Caco-2 (cell line): Measurements from ENCODE around the gene JAGN1. TPM values are rescaled to one million over a fixed set of nuclear protein-coding genes. Genes with fewer than 3 reads are reported as not detected.

ENCODE experiments used
- BruUV-seq: library from RNA; stranded (reverse); fragments of 400-500 nt; replicated peaks from 2 replicates; lab custom pipeline; 2021; lab: Mats Ljungman, UMichigan
- CTCF ChIA-PET: fragments of 300-600 bp; sonication (Branson Sonifier 250); formaldehyde crosslinking; loops from one replicate; lab custom pipeline; 2022; ENCODE audit warnings: antibody characterized with exemption; lab: Charles Lee
- POLR2A ChIA-PET: fragments of 300-600 bp; sonication (Branson Sonifier 250); formaldehyde crosslinking; loops from one replicate; lab custom pipeline; 2022; ENCODE audit warnings: antibody characterized with exemption; lab: Charles Lee
- DNase-seq, 2 experiments: peaks; one replicate each; pipeline versions ENCODE4 v3.0.0 to v3.0.0-alpha.2; 2020 to 2022
- H3K27me3 ChIP-seq: replicated peaks from 2 replicates; pipeline ENCODE4 v1.6.0; 2011; ENCODE audit warnings: low read length; ENCODE audit not compliant: control insufficient read depth, insufficient read depth
- H3K36me3 ChIP-seq: 2 replicates; pipeline ENCODE4 v1.5.1; 2011; ENCODE audit warnings: low read length; ENCODE audit not compliant: control insufficient read depth, insufficient read depth
- H3K4me1 ChIP-seq: fragments of 250-450 bp; sonication (Bioruptor Pico); 2 replicates; pipeline ENCODE4 v1.5.1; 2020; ENCODE audit warnings: mild to moderate bottlenecking
- H3K4me3 ChIP-seq: 2 replicates; pipeline ENCODE4 v1.5.1; 2011; ENCODE audit warnings: low read depth, mild to moderate bottlenecking, control low read depth, low read length
- H3K9me3 ChIP-seq: fragments of 250-450 bp; sonication (Bioruptor Pico); 2 replicates; pipeline ENCODE4 v1.5.1; 2020; ENCODE audit warnings: mild to moderate bottlenecking, moderate library complexity
- H3K27ac Mint-ChIP-seq: one replicate; pipeline ENCODE4 v1.8.0; 2022; ENCODE audit warnings: mixed read lengths; ENCODE audit not compliant: unreplicated experiment
- H3K27me3 Mint-ChIP-seq: one replicate; pipeline ENCODE4 v1.8.0; 2022; ENCODE audit warnings: mixed read lengths; ENCODE audit not compliant: insufficient read depth, unreplicated experiment
- H3K36me3 Mint-ChIP-seq: one replicate; pipeline ENCODE4 v1.8.0; 2022; ENCODE audit warnings: mild to moderate bottlenecking, mixed read lengths; ENCODE audit not compliant: insufficient read depth, unreplicated experiment
- H3K4me1 Mint-ChIP-seq: one replicate; pipeline ENCODE4 v1.8.0; 2022; ENCODE audit warnings: low read depth, mixed read lengths; ENCODE audit not compliant: unreplicated experiment
- H3K4me3 Mint-ChIP-seq: one replicate; pipeline ENCODE4 v1.8.0; 2022; ENCODE audit warnings: mild to moderate bottlenecking, moderate library complexity, mixed read lengths; ENCODE audit not compliant: unreplicated experiment
- H3K9me3 Mint-ChIP-seq: one replicate; pipeline ENCODE4 v1.8.0; 2022; ENCODE audit warnings: mixed read lengths; ENCODE audit not compliant: unreplicated experiment
- intact Hi-C: fragments of 100-400 bp; cut with micrococcal nuclease; formaldehyde crosslinking; loops from one replicate; pipeline ENCODE4 v1.10.0; 2022; ENCODE audit not compliant: unreplicated experiment
- total RNA-seq: library from RNA; stranded (reverse); gene quantifications from 2 replicates; pipeline ENCODE4 v1.2.3, GENCODE V29; 2022
- TF ChIP-seq, protein P1 (sequence below), 2 experiments: fragments of 200-600 bp in 1 of 2; IDR thresholded peaks; 1 replicate in 1 of 2; 2 replicates in 1 of 2; pipeline versions ENCODE4 v1.5.1 to v1.8.0; 2011 to 2022; ENCODE audit warnings: antibody characterized with exemption in 1 of 2, control low read depth in 1 of 2, inconsistent platforms in 1 of 2, low read depth in 1 of 2, low read length in 1 of 2, mild to moderate bottlenecking in 1 of 2, moderate library complexity in 1 of 2; ENCODE audit not compliant: insufficient read depth in 1 of 2, severe bottlenecking in 1 of 2, unreplicated experiment in 1 of 2

JAGN1 gene
- total RNA-seq, 1 experiment from 2014 or later = 34.2 TPM

DNA sequence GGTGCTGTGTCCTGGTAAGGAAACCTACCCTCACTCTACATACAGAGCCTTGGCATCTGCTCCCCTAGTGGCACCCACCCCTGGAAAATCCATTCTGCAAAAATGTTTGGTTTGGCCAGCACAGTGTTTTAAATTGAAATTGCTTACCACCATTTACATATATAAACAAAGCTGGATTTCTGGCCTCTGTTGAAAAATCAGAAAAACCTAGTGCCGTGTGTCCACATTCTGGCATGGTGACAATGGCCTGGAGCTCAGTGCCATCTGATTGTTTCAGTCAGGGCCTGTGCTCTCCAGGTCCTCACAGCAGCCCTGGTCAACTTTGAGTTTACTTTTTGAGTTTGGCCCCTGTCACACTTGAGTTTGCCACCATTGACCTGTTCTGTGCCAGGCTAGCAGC, 23.6 kb downstream of the JAGN1 start:
- TF ChIP-seq, protein P1, sequence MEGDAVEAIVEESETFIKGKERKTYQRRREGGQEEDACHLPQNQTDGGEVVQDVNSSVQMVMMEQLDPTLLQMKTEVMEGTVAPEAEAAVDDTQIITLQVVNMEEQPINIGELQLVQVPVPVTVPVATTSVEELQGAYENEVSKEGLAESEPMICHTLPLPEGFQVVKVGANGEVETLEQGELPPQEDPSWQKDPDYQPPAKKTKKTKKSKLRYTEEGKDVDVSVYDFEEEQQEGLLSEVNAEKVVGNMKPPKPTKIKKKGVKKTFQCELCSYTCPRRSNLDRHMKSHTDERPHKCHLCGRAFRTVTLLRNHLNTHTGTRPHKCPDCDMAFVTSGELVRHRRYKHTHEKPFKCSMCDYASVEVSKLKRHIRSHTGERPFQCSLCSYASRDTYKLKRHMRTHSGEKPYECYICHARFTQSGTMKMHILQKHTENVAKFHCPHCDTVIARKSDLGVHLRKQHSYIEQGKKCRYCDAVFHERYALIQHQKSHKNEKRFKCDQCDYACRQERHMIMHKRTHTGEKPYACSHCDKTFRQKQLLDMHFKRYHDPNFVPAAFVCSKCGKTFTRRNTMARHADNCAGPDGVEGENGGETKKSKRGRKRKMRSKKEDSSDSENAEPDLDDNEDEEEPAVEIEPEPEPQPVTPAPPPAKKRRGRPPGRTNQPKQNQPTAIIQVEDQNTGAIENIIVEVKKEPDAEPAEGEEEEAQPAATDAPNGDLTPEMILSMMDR (IDR thresholded peaks at IDR 0.05; ENCODE audit: insufficient read depth in 1 of 2, low read depth in 1 of 2, low read length in 1 of 2, severe bottlenecking in 1 of 2, unreplicated experiment in 1 of 2) = no peak
- Mint-ChIP-seq H3K27ac (no peak overlapping the region), H3K4me1 (no peaks in the 10 kb centered on the region), H3K27me3 (no peaks in the 10 kb centered on the region), H3K36me3 (peaks cover 47% of the 10 kb centered on the region), H3K4me3 (no peak overlapping the region), H3K9me3 (no peaks in the 10 kb centered on the region)
- H3K36me3 ChIP-seq = peaks cover 4% of the 10 kb centered on the region
- POLR2A ChIA-PET = interaction anchor here (0.5 to 3.9 kb wide), 3 partner anchors 11 to 493 kb away, joined by 4 to 30 read pairs (median 15); partner anchors contain the start of gene IL17RE
- CTCF ChIA-PET = interaction anchor here (0.8 to 5.0 kb wide), 6 partner anchors 10 to 73 kb away, joined by 3 to 63 read pairs (median 4); partner anchors contain the start of gene CRELD1
- intact Hi-C loops = loop anchor here (2.0 kb wide), 1 partner anchor 15 kb away; no protein-coding TSS in a partner anchor
- H3K4me3 ChIP-seq = no peak overlapping the region
- peaks cover 21% of the 10 kb centered on the region for H3K4me1 ChIP-seq
- no TSS peak for BruUV-seq
- no peaks in the 10 kb centered on the region for H3K27me3 ChIP-seq
- no peak for DNase-seq
- no peaks in the 10 kb centered on the region for H3K9me3 ChIP-seq

GRCh38 chr3:9914559-9915253, 24.3 kb downstream of the JAGN1 start:
- Mint-ChIP-seq H3K9me3 (no peaks in the 10 kb centered on the region), H3K4me3 (peak overlapping the region; percentile 89), H3K27me3 (no peaks in the 10 kb centered on the region), H3K27ac (peak overlapping the region; percentile 76), H3K36me3 (peaks cover 40% of the 10 kb centered on the region), H3K4me1 (no peaks in the 10 kb centered on the region)
- intact Hi-C loops = loop anchor here (1.0 to 5.0 kb wide), 5 partner anchors 12 to 72 kb away; partner anchors contain the start of genes IL17RE, JAGN1 and RPUSD3
- H3K27me3 ChIP-seq = no peaks in the 10 kb centered on the region
- POLR2A ChIA-PET = interaction anchor here (0.5 to 3.9 kb wide), 4 partner anchors 12 to 494 kb away, joined by 4 to 31 read pairs (median 22); partner anchors contain the start of genes CRELD1 and IL17RE
- peaks cover 21% of the 10 kb centered on the region for H3K4me1 ChIP-seq
- TF ChIP-seq, protein P1 (IDR thresholded peaks at IDR 0.05; ENCODE audit: insufficient read depth in 1 of 2, low read depth in 1 of 2, low read length in 1 of 2, severe bottlenecking in 1 of 2, unreplicated experiment in 1 of 2) = peak in 1 of 2 experiments; percentile 3
- CTCF ChIA-PET = interaction anchor here (0.7 to 5.0 kb wide), 7 partner anchors 11 to 74 kb away, joined by 3 to 63 read pairs (median 4); partner anchors contain the start of gene CRELD1
- peaks cover 3% of the 10 kb centered on the region; the same call in 1 of the 2 replicates for H3K36me3 ChIP-seq
- peak; percentile 53 to 76 for DNase-seq
- no peaks in the 10 kb centered on the region for H3K9me3 ChIP-seq
- peak overlapping the region; percentile 73 for H3K4me3 ChIP-seq
- BruUV-seq = TSS peak; percentile 35
